Smooth muscle cell (in vitro differentiated cells): Measurements from ENCODE around the gene INTS15. TPM values are rescaled to one million over a fixed set of nuclear protein-coding genes. Genes with fewer than 3 reads are reported as not detected.

Experiments
- DNase-seq: peaks from one replicate; lab custom pipeline; 2025; ENCODE audit not compliant: unreplicated experiment; lab: John Stamatoyannopoulos, UW
- H2AFZ ChIP-seq: fragments of 200-600 bp; sonication (generic); 2 replicates; pipeline ENCODE4 v1.6.0; 2016; ENCODE audit warnings: antibody characterized with exemption, low read depth, mild to moderate bottlenecking
- H3F3A ChIP-seq: fragments of 200-600 bp; sonication (generic); 2 replicates; pipeline ENCODE4 v1.6.0; 2017; ENCODE audit warnings: antibody characterized with exemption, low read depth
- H3K27ac ChIP-seq: fragments of 200-600 bp; sonication (generic); 2 replicates; pipeline ENCODE4 v1.5.1; 2016; ENCODE audit warnings: low read depth, mild to moderate bottlenecking
- H3K27me3 ChIP-seq: fragments of 200-600 bp; sonication (generic); 2 replicates; pipeline ENCODE4 v1.6.1; 2016; ENCODE audit warnings: low read depth, mild to moderate bottlenecking
- H3K36me3 ChIP-seq: fragments of 200-600 bp; sonication (generic); 2 replicates; pipeline ENCODE4 v1.5.1; 2016; ENCODE audit warnings: low read depth
- H3K4me1 ChIP-seq: fragments of 200-600 bp; sonication (generic); 2 replicates; pipeline ENCODE4 v1.5.1; 2016; ENCODE audit warnings: low read depth
- H3K4me2 ChIP-seq: fragments of 200-600 bp; sonication (generic); 2 replicates; pipeline ENCODE4 v1.6.0; 2016; ENCODE audit warnings: mild to moderate bottlenecking
- H3K4me3 ChIP-seq: fragments of 200-600 bp; sonication (generic); 2 replicates; pipeline ENCODE4 v1.5.1; 2016; ENCODE audit warnings: mild to moderate bottlenecking
- H3K79me2 ChIP-seq: fragments of 200-600 bp; sonication (generic); 2 replicates; pipeline ENCODE4 v1.6.0; 2016; ENCODE audit warnings: low read depth, mild to moderate bottlenecking
- H3K9ac ChIP-seq: fragments of 200-600 bp; sonication (generic); 2 replicates; pipeline ENCODE4 v1.6.0; 2016; ENCODE audit warnings: low read depth
- H3K9me3 ChIP-seq: fragments of 200-600 bp; sonication (generic); replicated peaks from 2 replicates; pipeline ENCODE4 v1.5.1; 2016; ENCODE audit warnings: low read depth
- H4K20me1 ChIP-seq: fragments of 200-600 bp; sonication (generic); 2 replicates; pipeline ENCODE4 v1.6.0; 2016; ENCODE audit warnings: low read depth
- CTCF ChIP-seq: fragments of 200-600 bp; sonication (generic); IDR thresholded peaks from 2 replicates; pipeline ENCODE4 v1.5.1; 2017; ENCODE audit warnings: borderline replicate concordance, mild to moderate bottlenecking, antibody characterized with exemption; ENCODE audit not compliant: insufficient read depth, poor library complexity, severe bottlenecking
- WGBS: methylation state at CpG from one replicate; pipeline ENCODE4 v1.1.7; 2016; ENCODE audit warnings: low lambda C conversion rate; 5-methylcytosine and 5-hydroxymethylcytosine counted together
- polyA plus RNA-seq: library from polyadenylated mRNA; unstranded; fragments of >200 nt; fragmentation: Nextera tagmentation; extraction: Ambion mirVana; gene quantifications from 2 replicates; pipeline ENCODE4 v1.2.1, GENCODE V29; 2016
- total RNA-seq: library from RNA; depleted of rRNA; stranded (reverse); fragments of >200 nt; gene quantifications from 2 replicates; pipeline ENCODE4 v1.2.3, GENCODE V29; 2014

INTS15 gene
- total and polyA plus RNA-seq, 2 experiments from 2014 or later = 14.7 to 25.9 TPM

GRCh38 chr7:6648066-6648814 lies 58.4 kb downstream of the INTS15 start:
- no peak overlapping the region for H3K4me2 ChIP-seq
- H3K9me3 ChIP-seq = no peaks in the 10 kb centered on the region
- DNase-seq = no peak
- H3K9ac ChIP-seq = no peak overlapping the region
- H3K27ac ChIP-seq = no peak overlapping the region
- no peak overlapping the region for H2AFZ ChIP-seq
- H3K36me3 ChIP-seq = no peaks in the 10 kb centered on the region
- no peaks in the 10 kb centered on the region for H3K79me2 ChIP-seq
- peaks cover 32% of the 10 kb centered on the region for H4K20me1 ChIP-seq
- TF ChIP-seq CTCF = no peak
- WGBS = 90% methylated on average over 17 of the region's 17 CpGs
- H3K27me3 ChIP-seq = no peaks in the 10 kb centered on the region
- H3K4me1 ChIP-seq = no peaks in the 10 kb centered on the region
- no peaks in the 10 kb centered on the region for H3F3A ChIP-seq
- H3K4me3 ChIP-seq = no peak overlapping the region

DNA sequence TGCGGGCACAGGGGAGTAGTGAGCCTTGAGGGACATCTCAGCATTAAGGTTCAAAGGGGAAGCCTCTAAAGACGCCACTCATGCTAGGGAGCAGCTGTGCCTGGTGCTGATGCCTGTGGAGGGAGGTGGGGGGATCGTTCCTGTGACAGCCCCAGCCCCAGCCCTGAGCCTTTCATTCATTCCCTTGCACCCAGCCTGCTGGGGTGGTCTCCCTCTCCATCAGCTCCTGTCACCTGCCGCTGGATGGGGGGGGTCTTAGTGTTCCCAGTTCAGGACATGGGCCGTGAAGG lies 58.9 kb downstream of the INTS15 start:
- DNase-seq = no peak
- Histone ChIP-seq H4K20me1 (peaks cover 32% of the 10 kb centered on the region), H2AFZ (no peak overlapping the region), H3K36me3 (no peaks in the 10 kb centered on the region), H3K79me2 (no peaks in the 10 kb centered on the region), H3K9me3 (no peaks in the 10 kb centered on the region), H3F3A (no peaks in the 10 kb centered on the region), H3K4me2 (no peak overlapping the region), H3K27ac (no peak overlapping the region), H3K4me1 (no peaks in the 10 kb centered on the region), H3K9ac (no peak overlapping the region), H3K27me3 (no peaks in the 10 kb centered on the region), H3K4me3 (no peak overlapping the region)
- TF ChIP-seq CTCF = no peak
- WGBS = 100% methylated on average over 5 of the region's 5 CpGs

- DNase-seq = no peak
- 92% methylated on average over 13 of the region's 13 CpGs for WGBS
- no peak overlapping the region for H3K27ac ChIP-seq
- H3K9me3 ChIP-seq = no peaks in the 10 kb centered on the region
- H3K4me1 ChIP-seq = no peaks in the 10 kb centered on the region
- H3K36me3 ChIP-seq = no peaks in the 10 kb centered on the region
- no peak for TF ChIP-seq CTCF
- peaks cover 32% of the 10 kb centered on the region for H4K20me1 ChIP-seq
- H3F3A ChIP-seq = no peaks in the 10 kb centered on the region
- H3K4me3 ChIP-seq = no peak overlapping the region
- no peak overlapping the region for H2AFZ ChIP-seq
- H3K4me2 ChIP-seq = no peak overlapping the region
- no peak overlapping the region for H3K9ac ChIP-seq
- H3K27me3 ChIP-seq = no peaks in the 10 kb centered on the region
- no peaks in the 10 kb centered on the region for H3K79me2 ChIP-seq
These were observed 59.6 kb downstream of the INTS15 start for GRCh38 chr7:6649241-6649961.
